ENCODE results near the gene P2RY6.
A peak's percentile ranks its signal among the peaks of the same experiment; 100 is the strongest.

P2RY6 gene

GRCh38 chr11:73333640-73334383 is 61.7 kb downstream of the P2RY6 start:
- TF ChIP-seq CTCF (IDR thresholded peaks at IDR 0.05; ENCODE audit: control extremely low read depth, extremely low read depth, low read depth, missing control alignments): no peak
- CTCF ChIA-PET: interaction anchor here (1.4 to 10.6 kb wide), 10 partner anchors 11 to 503 kb away, joined by 3 to 605 read pairs (median 19); partner anchors contain the start of gene ARHGEF17
- DNase-seq (ENCODE audit: extremely low spot score): no peak
- POLR2A ChIA-PET: interaction anchor here (1.0 kb wide), 1 partner anchor 20 kb away, joined by 3 read pairs; no protein-coding TSS in a partner anchor

- peak; percentile 34 for TF ChIP-seq CTCF (IDR thresholded peaks at IDR 0.05; ENCODE audit: control extremely low read depth, extremely low read depth, low read depth, missing control alignments)
- DNase-seq (ENCODE audit: extremely low spot score): peak; percentile 67
- ChIA-PET CTCF (interaction anchor here (0.8 to 10.6 kb wide), 35 partner anchors 10 to 609 kb away, joined by 3 to 605 read pairs (median 6); partner anchors contain the start of genes ARHGEF17 and STARD10), POLR2A (interaction anchor here (1.0 to 1.2 kb wide), 2 partner anchors 21 to 27 kb away, joined by 3 to 11 read pairs; no protein-coding TSS in a partner anchor)
Measured at GRCh38 chr11:73334384-73335203, 62.5 kb downstream of the P2RY6 start.

GRCh38 chr11:73335204-73335923 is 63.2 kb downstream of the P2RY6 start:
- TF ChIP-seq CTCF (IDR thresholded peaks at IDR 0.05; ENCODE audit: control extremely low read depth, extremely low read depth, low read depth, missing control alignments): peak; percentile 99
- CTCF ChIA-PET: interaction anchor here (0.8 to 10.6 kb wide), 43 partner anchors 10 to 610 kb away, joined by 3 to 605 read pairs (median 5); partner anchors contain the start of genes ARHGEF17 and STARD10
- POLR2A ChIA-PET: interaction anchor here (1.2 kb wide), 1 partner anchor 28 kb away, joined by 11 read pairs; no protein-coding TSS in a partner anchor
- DNase-seq (ENCODE audit: extremely low spot score): peak; percentile 84

GRCh38 chr11:73337846-73338245 is 65.7 kb downstream of the P2RY6 start:
- DNase-seq (ENCODE audit: extremely low spot score): no peak
- ChIA-PET POLR2A (no interaction called here), CTCF (interaction anchor here (0.6 to 10.6 kb wide), 8 partner anchors 14 to 611 kb away, joined by 3 to 605 read pairs (median 30); partner anchors contain the start of gene ARHGEF17)
- TF ChIP-seq CTCF (IDR thresholded peaks at IDR 0.05; ENCODE audit: control extremely low read depth, extremely low read depth, low read depth, missing control alignments): no peak

- no peak for TF ChIP-seq CTCF (IDR thresholded peaks at IDR 0.05; ENCODE audit: control extremely low read depth, extremely low read depth, low read depth, missing control alignments)
- POLR2A ChIA-PET: no interaction called here
- CTCF ChIA-PET: interaction anchor here (4.8 to 10.6 kb wide), 4 partner anchors 13 to 56 kb away, joined by 25 to 605 read pairs (median 122); partner anchors contain the start of gene ARHGEF17
- DNase-seq (ENCODE audit: extremely low spot score): no peak
Measured at GRCh38 chr11:73338279-73338678, 66.1 kb downstream of the P2RY6 start.
